DMS 273 (cell line): ENCODE data around the gene SARS1.
"Not testable (repeated sequence)": the region's sequence is repeated elsewhere in the genome, so short reads cannot be mapped to it uniquely, and the experiment has no call there.

Source experiments
- DNase-seq: peaks from one replicate; lab custom pipeline; 2025; ENCODE audit not compliant: unreplicated experiment; lab: John Stamatoyannopoulos, UW

The SARS1 gene

GRCh38 chr1:109272831-109273547 is 59.3 kb downstream of the SARS1 start:
- DNase-seq: peak; percentile 29

DNA sequence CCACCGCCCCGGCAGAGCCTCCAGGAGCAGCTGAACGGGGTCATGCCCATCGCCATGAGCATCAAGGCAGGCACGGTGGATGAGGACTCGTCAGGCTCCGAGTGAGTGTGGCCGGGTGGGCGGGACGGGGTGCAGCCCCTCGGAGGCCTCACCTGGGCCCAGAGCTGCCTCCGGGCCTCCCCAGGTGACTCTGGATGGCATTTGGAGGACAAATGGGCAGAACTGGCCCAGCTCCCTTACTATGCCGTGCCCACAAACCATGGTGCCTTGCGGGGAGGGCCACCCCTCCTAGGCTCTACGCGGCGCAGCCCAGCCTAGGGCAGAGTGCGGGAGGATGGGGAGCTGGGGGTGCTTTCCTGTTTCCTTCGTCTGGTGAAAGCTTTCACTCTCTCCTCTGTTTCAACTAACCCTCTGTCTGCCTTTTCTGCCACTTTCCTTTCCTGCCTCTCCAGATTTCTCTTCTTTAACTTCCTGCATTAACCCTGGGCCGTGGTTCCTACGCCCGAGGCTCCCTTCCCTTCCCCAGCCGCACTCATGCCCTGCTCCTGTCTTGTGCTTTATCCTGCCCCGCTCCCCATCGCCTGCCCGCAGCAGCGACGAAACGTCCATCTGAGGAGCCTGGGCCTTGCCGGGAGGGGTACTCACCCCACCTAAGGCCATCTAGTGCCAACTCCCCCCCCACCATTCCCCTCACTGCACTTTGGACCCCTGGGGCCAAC is 60.0 kb downstream of the SARS1 start:
- DNase-seq: no peak

- no peak for DNase-seq
Measured at GRCh38 chr1:109274533-109275476, 61.1 kb downstream of the SARS1 start.

DNA sequence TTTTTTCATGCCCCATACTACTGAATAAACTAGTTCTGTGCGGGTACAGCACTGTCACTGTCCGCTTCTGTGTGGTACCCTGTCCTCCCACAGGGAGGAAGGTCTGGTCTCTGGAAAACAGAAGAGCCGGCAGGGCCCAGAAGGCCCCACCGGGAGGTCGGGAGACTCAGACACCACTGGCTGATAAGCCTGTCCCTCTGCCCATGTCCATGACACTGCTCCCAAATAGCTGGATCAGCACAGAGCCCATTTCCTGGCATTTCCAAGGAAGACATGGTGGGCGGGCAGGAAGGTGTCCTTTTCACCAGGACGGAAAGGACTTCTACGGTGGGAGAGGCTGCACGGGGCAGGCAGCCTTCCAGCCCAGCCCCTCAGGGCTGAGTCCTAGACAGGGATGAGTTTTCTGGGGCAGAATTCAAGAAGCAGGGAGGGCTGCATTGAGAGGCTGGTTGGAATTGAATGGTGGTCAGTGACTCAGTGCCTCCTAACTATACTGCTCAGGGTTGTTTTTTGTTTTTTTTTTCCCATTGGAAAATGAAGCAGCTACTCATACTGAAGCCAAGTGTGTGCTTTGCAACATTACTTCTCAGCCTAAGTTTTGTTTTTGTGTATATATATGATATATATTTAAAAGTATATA is 62.1 kb downstream of the SARS1 start:
- no peak for DNase-seq

- peak; percentile 87 for DNase-seq
Measured at GRCh38 chr1:109277434-109278204, 63.9 kb downstream of the SARS1 start.

DNA sequence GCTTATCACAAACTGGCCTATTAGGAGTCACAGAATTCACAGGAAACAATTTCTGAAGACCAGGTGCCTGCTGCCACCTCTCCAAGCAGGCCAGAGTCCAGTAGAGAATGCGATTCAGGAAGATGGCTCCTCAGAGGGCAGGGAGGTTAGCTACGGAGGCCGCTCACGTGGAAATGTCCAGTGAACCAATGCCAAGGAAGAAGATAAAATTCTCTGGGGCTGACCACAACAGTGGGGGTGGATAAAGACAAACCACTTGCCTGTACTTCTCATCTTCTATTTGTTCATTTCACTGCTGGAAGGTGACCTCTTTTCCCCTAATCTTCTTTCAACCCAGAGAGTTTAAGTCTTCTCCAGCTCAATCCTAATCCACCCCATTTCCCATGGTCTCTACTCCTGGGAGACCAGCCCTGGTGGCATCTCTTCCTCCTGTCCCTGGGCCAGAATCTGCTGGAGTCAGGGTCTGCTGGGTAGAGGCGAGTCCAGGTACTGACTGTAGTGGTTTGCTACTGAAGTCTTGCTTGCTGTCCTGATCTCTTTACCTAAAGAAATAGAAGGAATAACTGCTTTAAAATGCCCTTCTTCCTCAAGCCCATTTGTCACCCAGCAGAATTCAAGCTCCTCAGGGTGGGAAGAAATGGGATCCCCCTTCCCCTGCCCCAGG is 66.0 kb downstream of the SARS1 start:
- DNase-seq: no peak

DNA sequence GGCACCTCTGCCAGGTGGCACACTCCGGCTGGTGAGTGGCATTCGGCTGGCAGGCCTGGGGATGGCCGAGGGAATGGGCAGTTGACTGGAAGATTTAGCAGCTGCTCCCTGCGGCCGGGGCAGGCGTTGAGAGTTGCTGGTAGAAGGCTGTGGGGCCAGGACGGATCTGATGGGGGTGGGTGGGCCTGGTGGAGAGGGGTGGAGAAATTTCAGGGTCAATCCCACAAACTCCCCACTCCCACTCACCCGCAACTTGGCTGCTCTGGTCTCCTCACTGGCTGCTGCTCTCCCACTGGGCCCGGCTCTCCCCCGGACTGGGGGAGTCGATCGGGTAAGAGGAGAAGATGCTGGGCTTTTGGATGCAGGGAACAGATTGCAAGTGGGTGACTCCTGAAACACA is 67.1 kb downstream of the SARS1 start:
- DNase-seq: no peak

DNA sequence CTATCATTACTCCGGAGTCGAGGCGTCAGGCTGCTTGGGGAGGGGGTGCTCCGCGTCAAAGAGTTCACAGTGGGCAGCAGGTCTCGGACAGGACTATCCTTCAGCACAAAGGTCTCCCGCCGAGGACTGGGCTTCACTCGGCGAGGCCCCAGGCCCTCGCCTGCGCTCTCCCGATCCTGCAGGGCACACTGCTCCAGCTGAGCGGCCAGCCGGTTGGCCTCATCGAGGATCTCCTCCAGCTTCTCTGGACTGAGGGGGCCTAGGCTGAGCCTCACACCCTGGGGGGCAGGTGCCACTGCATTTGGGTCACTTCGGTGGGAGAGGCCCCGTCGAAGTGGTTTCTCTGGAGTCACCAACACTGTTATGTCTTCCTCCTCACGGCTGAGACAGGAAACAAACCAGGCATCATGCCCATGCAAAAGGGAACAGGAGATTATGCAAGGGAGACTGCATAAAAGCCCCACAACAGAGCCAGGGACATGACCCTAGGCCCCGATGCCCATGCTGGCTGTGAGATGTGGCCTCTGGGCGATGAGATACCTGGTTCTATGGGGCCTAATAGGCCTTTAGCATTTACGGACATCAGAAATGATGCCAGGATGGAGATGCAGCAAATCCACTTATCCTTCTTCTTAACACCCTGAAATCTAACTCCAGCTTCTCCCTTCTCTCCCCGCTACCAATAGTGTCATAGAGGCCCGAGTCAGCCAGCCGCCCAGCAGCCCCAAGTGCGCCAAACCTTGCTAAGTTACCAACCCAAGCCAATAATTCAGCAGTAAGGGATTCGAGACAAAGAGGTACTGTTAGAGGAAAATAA is 68.2 kb downstream of the SARS1 start:
- peak; percentile 34 for DNase-seq

DNA sequence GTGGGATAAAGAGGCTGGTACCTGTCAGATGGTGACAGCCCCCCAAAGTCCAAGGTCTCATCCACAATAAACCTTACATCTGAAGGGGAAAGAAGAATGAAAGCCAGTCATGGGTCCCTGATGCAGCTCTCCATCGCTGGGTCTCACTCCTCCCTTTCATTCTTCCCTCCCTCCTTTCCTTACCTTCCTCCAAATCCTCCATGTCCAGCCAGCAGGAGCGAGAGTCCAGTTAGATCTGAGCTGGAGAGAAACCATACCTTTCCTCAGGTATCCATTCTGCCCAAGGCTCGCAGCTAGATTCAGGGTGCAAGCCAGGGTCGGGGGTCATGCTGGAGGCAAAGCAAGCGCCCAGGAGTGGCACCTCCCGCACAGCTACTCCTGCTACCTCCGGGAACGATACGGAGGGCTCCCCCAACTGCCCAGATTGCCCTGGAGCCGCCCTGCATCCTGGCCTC is 68.8 kb downstream of the SARS1 start:
- DNase-seq: peak; percentile 80

- DNase-seq: peak; percentile 99
Measured at GRCh38 chr1:109282952-109283747, 69.4 kb downstream of the SARS1 start, which contains the start of gene PSRC1. Gene PSRC1 (minus strand): TSS chr1:109283145.

DNA sequence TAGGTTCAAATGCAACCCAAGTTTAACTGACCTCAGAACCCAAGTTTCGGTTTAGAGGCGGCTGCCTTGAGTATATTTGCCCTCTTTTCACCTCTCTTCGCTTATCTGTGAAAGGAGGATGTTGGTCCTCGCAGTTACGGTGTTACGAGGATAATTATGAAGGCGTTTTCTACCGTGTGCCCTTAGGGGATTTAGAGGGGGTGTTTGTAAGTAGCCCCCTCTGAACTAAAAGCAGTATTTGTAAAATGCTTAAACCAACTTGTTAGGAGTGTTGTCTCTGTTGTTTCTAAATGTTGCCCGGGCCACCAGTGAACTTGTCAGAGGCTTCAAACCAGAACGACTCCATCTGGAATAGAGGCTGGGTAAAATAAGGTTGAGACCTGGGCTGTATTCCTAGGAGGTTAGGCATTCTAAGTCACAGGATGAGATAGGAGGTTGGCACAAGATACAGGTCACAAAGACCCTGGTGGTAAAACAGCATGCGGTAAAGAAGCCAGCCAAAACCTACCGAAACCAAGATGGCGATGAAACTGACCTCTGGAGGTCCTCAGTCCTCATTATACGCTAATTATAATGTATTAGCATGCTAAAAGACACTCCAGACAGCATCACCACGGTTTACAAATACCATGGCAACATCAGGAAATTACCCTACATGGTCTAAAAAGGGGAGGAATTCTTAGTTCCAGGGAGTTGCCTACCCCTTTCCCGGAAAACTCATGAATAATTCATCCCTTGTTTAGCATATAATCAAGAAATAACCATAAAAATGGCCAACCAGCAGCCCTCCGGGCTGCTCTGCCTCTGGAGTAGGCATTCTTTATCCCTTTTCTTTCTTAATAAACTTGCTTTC is 70.3 kb downstream of the SARS1 start:
- peak; percentile 85 for DNase-seq

DNA sequence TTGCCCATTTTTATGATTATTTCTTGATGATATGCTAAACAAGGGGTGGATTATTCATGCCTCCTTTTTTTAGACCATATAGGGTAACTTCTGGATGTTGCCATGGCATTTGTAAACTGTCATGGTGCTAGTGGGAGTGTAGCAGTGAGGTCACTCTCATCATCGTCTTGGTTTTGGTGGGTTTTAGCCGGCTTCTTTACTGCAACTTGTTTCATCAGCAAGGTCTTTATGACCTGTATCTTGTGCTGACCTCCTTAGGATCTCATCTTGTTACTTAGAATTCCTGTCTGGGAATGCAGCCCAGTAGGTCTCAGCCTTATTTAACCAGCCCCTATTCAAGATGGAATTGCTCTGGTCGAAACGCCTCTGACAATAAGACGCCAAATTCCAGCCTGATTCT is 73.0 kb downstream of the SARS1 start:
- DNase-seq: not testable (repeated sequence)
